GM15510 (cell line): ENCODE data around the gene ADAM19.

Experiments
- POLR2A ChIP-seq: IDR thresholded peaks from 3 replicates; pipeline ENCODE4 v1.6.1; 2011; ENCODE audit warnings: borderline replicate concordance; ENCODE audit not compliant: insufficient read length; ENCODE audit errors: extremely low read depth

Gene ADAM19

DNA sequence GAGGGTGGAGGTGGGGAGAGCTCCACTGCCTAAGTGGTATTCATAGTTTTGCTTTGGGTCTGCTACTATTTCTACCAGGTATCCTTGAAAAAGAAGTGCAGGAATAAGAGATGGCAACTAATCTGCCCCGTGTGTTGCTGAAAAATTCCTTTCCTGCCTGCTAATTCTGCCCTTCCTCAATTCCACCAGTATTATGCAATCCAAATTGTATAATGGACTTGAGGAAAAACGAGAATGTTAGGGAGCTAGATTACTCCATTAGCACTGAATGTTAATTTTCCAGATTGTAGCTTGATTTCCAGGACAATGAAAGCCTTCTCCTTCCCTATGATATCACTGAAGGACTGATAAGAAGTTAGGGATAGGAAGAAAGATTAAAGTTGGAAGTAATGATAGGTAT is 16.9 kb downstream of the ADAM19 start:
- no peak for TF ChIP-seq POLR2A

DNA sequence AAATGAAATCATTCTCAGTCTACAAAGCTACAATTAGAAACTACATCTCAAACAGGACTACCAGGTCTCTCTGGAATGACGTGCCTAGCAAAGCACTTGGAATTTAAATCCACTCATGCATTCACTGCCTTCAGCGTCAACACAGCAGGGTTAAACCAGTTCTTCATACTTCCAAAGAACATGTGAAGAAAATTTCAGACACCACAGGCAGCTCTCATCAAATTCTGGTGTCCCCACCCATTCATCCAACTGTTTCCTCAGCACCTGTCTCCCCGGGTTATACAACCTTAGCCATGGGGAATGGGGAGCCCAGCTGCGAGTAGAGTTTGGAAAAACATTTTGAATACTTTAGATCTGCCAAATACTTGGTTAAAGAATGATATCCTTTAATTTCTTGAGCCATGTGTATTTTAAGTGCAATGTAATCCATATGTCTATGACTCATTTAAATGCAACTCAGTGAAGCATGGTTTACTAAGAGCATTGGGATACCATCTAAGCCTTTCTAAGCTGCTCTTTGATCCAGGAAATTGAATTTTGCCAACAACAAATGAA is 17.5 kb downstream of the ADAM19 start:
- no peak for TF ChIP-seq POLR2A

DNA sequence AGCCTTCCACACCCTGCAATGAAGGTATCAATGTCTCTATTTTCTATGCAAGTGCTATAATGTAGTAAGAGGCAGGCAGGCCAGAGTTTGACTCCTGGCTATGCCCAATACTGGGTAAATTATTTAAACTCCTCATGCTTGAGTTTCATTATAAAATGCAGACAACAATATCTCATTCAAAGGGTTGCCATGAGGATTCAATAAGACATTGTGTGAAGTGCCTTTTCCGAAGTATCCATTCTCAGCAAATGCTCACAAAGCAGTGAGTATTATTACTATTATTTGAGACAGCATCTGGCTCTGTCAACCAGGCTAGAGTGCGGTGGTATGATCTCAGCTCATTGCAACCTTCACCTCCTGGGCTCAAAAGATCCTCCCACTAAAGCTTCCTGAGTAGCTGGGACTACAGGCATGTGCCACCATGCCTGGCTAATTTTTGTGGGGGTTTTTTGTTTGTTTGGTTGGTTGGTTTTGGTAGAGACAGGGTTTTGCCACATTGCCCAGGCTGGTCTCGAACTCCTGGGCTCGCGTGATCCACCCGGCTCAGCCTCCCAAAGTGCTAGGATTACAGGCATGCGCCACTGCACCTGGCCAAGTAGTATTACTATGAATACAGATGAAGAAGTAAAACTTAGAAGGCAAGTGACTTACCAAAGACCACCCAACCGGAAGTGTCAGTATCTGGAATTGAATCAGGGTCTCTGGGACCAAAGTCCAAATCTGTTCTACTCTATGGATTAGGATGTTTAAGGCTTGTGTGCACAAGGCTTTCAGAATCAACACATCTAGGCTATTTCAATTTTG is 18.8 kb downstream of the ADAM19 start:
- no peak for TF ChIP-seq POLR2A

DNA sequence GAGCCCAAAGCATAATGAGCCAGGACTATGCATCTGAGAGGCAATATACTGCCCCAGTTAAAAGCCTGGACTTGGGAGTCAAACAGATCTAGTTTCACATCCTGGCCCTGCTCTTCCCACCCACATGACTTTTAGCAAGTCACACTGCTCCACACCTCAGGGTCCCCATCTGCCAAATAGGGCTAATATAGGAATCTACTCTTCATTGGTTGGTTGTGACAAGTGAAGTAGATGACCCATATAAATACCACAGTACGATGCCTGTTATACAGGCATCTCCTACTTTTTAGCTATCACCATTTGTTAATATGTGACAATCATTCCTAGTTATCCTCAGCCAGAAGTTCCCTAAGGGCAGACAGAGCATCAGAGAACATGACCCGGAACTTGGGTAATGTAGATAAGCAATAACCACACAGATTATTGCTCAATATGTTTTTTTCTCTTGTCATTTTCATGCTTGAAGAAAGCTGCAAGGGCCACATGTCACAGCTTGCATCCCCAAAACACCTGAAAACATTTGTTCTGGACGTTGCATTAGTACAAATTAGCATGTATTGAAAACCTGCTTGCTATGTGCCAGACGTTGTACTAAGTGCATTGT is 20.4 kb downstream of the ADAM19 start:
- no peak for TF ChIP-seq POLR2A

DNA sequence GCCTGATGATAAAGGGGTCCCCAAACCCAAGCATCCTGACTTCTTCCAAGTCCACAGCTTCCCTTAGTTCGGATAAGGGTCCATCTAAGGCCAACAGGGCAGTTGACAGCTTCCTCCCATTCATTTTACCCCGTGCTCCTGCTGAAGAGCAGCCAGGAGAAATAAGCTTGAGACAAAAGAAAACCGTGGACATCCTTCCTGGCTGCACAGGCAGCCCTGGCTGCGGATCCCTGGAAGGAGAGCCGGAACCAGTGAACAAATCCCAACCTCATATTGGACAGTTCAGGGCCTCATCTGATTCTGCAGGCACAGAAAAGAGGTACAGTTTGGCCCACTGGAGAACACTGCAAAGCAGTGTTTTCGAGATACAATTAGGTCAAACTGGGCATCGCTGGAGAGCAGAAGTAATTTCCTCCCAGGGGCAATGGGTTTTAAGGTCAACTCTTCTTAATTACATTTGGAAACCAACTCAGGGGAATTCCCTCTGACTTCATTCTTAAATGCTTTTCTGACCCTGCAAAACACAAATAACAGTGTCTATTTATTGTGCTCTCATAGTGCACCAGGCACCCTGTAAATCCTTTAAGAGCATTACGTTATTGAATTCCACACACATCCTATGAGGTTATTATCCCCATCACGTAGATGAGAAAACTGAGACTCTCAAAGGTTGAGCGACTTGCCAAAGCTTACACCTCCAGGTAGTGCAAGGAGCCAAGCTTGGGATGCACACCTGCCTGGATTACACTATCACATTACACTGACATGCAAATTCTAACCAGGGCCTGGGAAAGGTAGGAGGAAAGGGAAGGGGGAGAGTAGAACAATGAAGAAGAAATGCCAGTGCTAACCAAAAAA is 21.2 kb downstream of the ADAM19 start:
- TF ChIP-seq POLR2A = no peak

DNA sequence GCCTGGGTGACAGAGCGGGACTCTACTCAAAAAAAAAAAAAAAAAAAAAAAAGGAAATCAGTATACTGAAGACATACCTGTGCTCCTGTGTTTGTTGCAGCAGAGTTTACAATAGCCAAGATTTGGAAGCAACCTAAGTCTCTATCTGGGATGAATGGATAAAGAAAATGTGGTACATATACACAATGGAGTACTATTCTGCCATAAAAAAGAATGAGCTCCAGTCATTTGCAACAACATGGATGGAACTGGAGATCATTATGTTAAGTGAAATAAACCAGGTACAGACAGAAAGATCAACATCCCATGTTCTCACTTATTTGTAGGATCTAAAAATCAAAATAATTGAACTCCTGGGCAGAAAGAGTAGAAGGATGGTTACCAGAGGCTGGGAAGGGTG is 22.9 kb downstream of the ADAM19 start:
- no peak for TF ChIP-seq POLR2A

DNA sequence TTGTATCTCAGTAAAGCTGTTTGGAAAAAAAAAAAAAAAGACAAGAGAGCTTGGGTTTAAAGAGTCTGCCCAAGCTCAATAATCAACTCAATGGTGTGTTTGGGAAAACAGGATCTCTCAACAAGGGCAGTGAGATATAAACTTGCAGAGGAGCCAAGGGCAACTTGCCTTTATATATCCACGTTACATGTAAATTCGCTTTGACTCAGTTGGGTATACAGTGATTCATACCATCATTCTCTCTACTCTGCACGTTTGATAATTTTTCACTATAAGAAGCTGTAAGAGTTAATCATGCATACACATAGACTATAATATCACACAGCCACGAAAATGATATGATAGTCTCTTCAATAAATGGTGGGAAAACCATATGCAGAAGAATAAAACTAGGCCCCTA is 24.9 kb downstream of the ADAM19 start:
- no peak for TF ChIP-seq POLR2A

DNA sequence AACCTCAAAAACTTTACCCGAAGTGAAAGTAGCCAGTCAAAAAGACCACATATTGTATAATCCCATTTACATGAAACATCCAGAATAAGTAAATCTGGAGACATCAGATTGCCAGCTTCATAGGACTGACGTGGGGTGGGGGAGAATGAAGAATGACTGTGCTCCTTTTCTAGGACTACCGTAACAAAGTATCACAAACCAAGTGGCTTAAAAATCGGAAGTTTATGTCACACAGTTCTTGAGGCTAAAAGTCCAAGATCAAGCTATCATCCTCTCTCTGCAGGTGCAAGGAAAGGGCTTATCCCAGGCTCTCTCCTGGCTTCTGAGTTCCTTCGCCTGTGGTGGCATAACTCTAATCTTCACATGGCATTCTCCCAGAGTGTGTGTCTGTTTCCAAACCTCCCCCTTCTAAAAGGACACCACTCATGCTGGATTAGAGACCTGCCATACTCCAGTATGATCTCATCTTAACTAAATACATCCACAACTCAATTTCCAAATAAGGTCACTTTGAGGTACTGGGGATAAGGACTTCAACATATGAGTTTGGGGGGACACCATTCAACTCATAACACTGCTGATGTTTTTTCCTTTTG is 25.5 kb downstream of the ADAM19 start:
- TF ChIP-seq POLR2A = no peak

DNA sequence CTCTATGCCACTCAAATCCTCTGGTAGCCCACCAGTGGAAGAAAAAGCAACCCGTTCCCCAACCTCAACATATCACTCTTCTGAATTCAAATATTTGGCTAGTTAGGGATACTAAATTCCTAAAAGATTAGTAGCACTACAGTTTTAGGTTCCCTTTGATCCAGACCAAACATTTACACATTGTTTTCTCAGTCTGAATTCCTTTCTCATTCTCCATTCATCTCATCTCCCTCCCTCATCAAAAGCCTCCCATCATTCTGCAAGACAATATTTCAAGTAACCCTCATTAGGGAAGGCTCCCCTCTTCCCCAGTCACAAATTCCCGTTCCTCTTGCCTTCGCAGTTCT is 26.3 kb downstream of the ADAM19 start:
- TF ChIP-seq POLR2A = no peak

DNA sequence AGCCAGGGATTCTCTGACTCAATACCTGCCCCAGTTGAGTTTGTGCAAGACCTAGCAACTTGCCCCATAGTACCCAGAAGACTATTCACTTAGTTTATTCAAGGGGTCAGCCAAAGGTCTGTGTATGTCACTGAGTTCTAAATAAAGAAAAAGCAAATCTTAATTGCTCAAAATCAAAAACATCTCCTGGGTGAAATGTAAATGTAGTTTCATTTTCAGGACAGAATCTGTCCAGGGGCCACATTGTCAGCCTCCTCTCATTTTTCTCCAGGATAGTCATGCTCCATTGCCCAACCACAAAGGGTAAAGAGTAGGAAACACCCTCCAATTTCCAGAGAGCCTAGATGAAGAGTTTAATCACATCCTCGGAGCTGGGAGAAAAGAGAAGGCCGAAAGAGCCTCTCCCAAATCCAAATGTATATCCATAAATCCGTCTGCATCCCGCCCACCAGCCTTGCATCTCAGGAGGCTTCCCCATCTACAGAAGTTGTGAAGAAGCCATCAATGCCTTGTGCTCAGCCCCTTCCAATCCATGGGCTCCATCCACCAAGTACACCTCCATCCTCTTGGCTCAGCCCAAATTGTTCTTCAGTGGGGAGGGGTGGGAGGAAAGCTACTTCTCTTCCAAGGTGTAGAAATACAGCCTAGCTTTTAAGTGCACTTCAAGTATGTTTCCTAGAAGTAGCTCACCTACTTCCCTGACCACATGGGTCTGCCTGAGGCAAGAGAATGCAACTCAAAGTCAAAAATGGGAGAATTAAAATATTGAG is 26.9 kb downstream of the ADAM19 start:
- TF ChIP-seq POLR2A = no peak

DNA sequence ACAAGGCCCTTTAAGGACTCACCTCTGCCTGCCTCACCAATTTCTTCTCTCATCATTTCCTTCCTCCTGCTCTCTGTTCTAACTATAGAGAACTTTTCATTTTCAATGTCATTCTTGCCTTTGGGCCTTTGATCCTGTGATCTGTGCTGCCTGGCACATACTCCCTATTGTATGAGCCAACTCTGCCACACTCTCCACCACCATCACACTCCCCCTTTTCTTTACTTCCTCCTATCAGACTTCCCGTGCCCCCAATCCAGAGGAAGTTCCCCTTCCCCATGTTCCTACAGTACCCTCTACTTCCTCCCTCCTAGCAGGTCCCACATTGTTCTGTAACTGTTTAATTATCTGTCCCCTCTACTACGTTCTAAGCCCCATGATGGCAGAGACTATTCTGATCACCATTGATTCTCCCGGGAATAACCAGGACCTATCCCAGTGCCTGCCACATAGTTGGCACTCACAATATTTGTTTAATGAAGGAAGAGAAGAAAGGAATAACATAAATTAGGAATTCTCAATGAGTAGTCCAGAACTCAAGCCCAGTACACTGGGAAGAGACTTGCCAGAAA is 27.5 kb downstream of the ADAM19 start:
- TF ChIP-seq POLR2A = no peak

DNA sequence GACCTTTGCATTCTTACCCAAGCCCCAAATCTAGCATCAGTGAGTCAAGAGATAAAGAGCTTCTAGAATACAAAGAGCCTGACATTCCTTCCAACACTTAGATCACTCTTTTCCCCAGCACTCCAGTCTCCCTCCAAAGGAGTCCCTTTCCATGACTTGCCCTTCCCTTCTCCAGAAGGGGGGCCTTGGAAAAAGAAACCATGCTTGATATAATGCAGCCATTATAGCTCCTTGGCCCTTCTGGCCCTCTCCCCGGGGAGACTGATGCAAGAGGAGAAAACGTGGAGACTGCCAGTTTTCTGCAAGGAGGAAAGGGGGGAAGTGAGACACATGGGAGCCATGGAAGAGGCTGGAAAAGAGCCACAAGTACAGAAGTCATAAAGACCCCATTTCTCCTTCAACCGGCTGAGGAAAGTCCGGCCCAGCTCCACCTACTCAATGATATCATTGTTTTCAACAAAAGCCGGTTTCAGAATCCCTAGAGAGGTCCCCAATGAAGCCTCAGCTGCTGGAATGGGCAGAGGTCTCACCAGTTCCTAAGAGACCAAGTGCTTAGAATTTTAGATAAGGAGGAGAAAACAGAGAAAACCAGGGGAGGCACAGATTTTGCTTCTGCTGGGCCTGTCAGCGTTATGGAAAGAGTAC is 29.0 kb downstream of the ADAM19 start:
- no peak for TF ChIP-seq POLR2A

DNA sequence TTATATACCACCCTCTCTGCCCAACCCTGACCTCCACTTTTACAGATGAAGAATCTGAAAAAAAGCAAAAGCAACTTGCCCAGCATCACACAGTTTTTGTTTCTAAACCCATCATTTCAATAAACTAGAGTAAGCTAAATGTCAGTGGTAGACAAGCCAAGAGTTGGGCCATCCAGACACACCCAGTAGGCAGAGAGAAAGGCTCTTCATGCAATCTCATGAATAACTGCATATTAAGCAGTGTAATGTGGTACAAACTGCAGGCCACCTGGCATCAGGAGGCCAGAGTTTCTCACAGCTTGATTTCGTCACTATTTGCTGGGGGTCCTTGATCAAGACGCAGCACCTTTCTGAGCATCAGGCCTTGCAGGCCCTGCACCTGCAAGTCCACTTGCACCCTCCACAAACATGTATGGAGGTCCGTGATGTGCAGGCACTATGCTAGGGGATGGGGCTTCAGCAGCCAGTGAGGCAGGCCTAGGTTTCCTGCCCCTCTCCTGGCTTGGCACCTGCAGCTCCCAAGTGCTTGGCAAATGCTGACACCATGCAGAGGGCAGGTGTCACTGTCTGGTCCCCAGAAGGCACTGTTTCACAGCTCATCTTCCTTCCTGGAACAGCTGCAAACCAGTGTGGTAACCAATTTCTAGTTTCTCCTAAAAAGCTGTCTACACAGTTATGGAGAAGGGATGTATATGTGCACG is 29.8 kb downstream of the ADAM19 start:
- no peak for TF ChIP-seq POLR2A
